ENCODE results near the gene DGCR2.

DNA sequence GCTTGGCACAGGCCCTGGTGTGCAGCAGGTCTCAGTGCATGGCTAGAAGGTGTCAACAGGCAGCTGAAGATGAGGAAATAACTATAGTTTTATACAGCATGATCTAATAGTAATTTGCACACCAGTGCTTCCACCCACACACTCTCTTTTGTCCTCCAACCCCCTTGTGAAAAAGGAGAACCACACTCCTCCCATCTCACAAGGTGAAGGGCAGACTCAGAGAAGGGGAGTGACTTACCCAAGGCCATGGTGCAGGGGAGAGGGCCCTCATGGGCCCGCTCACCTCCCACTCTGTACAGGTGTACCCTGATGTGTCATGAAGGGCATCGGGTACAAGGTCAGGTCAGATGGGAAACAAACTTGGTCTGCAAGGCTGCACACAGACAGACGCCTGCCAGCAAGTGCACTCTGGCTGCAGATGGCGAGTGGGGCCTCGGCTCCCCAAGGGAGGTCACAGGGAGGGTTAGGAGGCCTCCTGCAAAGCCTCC is 53.4 kb downstream of the DGCR2 start:
- TF ChIP-seq POLR2A (IDR thresholded peaks at IDR 0.05), result no peak
- TF ChIP-seq, protein P1, sequence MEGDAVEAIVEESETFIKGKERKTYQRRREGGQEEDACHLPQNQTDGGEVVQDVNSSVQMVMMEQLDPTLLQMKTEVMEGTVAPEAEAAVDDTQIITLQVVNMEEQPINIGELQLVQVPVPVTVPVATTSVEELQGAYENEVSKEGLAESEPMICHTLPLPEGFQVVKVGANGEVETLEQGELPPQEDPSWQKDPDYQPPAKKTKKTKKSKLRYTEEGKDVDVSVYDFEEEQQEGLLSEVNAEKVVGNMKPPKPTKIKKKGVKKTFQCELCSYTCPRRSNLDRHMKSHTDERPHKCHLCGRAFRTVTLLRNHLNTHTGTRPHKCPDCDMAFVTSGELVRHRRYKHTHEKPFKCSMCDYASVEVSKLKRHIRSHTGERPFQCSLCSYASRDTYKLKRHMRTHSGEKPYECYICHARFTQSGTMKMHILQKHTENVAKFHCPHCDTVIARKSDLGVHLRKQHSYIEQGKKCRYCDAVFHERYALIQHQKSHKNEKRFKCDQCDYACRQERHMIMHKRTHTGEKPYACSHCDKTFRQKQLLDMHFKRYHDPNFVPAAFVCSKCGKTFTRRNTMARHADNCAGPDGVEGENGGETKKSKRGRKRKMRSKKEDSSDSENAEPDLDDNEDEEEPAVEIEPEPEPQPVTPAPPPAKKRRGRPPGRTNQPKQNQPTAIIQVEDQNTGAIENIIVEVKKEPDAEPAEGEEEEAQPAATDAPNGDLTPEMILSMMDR (IDR thresholded peaks at IDR 0.05), result no peak
- TF ChIP-seq POLR2AphosphoS5 (IDR thresholded peaks at IDR 0.05), result no peak
